Small intestine (tissue), 7 donors: Measurements from ENCODE around the gene NAT14. TPM values are rescaled to one million over a fixed set of nuclear protein-coding genes. Genes with fewer than 3 reads are reported as not detected.

Experiments
- DNase-seq, 2 donors: peaks; one replicate each; pipeline versions ENCODE4 v3.0.0 to v3.0.0-alpha.2; 2013
- FAIRE-seq: peaks from 2 replicates; lab custom pipeline; 2012; peaks lifted over from hg19 to GRCh38; lab: Jason Lieb, UNC
- H3K27ac ChIP-seq, 3 donors: one replicate each; pipeline ENCODE4 v1.5.1; 2013; ENCODE audit warnings: low read length in 2 of 3, mild to moderate bottlenecking in 2 of 3, control low read depth in 1 of 3, inconsistent platforms in 1 of 3, low read depth in 1 of 3, moderate library complexity in 1 of 3
- H3K27me3 ChIP-seq, 3 donors: one replicate each; pipeline ENCODE4 v1.6.1; 2013; ENCODE audit warnings: low read length in 3 of 3, inconsistent platforms in 1 of 3; ENCODE audit not compliant: control insufficient read depth in 3 of 3, insufficient read depth in 3 of 3
- H3K36me3 ChIP-seq, 3 donors: one replicate each; pipeline ENCODE4 v1.6.1; 2013; ENCODE audit warnings: low read length in 3 of 3, inconsistent platforms in 1 of 3, low read depth in 1 of 3, mild to moderate bottlenecking in 1 of 3, moderate library complexity in 1 of 3; ENCODE audit not compliant: control insufficient read depth in 3 of 3, insufficient read depth in 2 of 3
- H3K4me1 ChIP-seq, 3 donors: one replicate each; pipeline ENCODE4 v1.6.1; 2013; ENCODE audit warnings: low read length in 2 of 3, inconsistent platforms in 1 of 3, low read depth in 1 of 3, mild to moderate bottlenecking in 1 of 3, moderate library complexity in 1 of 3; ENCODE audit not compliant: control insufficient read depth in 3 of 3, insufficient read depth in 2 of 3
- H3K4me3 ChIP-seq, 3 donors: one replicate each; pipeline ENCODE4 v1.5.1; 2013; ENCODE audit warnings: low read length in 3 of 3, control low read depth in 1 of 3, inconsistent platforms in 1 of 3, low read depth in 1 of 3, mild to moderate bottlenecking in 1 of 3, moderate library complexity in 1 of 3
- H3K9me3 ChIP-seq, 2 donors: one replicate each; pipeline ENCODE4 v1.6.1; 2013; ENCODE audit warnings: low read depth in 1 of 2, low read length in 1 of 2; ENCODE audit not compliant: control insufficient read depth in 2 of 2, insufficient read depth in 1 of 2
- WGBS, 3 donors: extraction: QIAGEN DNeasy Blood & Tissue Kit; methylation state at CpG; one replicate each; pipeline ENCODE4 v1.1.7; 2013; 5-methylcytosine and 5-hydroxymethylcytosine counted together
- polyA plus RNA-seq, 4 donors: library from polyadenylated mRNA; stranded (reverse) in 3 of 4; unstranded in 1 of 4; fragments of 200-250 nt in 3 of 4; fragments of 120-200 nt in 1 of 4; gene quantifications; one replicate each; pipeline versions ENCODE4 v1.2.1 to v1.2.3, GENCODE V29; 2013
- donor health status: healthy with polysubstance abuse.
- donor health status: control.
- donor health status: control.
- donor health status: Bipolar disorder and iron deficiency.
- donor health status: healthy.

NAT14 gene
- polyA plus RNA-seq, 4 donors, result 5.8 to 10.2 (median 7.8) TPM

- H3K27ac ChIP-seq, result peak overlapping the region in 2 of 3 donors; percentile 53 to 80
- no peak overlapping the region for H3K4me3 ChIP-seq
- FAIRE-seq (no peak), DNase-seq (no peak)
- H3K27me3 ChIP-seq, result peaks cover 0 to 32% (median 0%) of the 10 kb centered on the region in 3 donors
- peaks cover 0 to 24% (median 3%) of the 10 kb centered on the region in 3 donors for H3K4me1 ChIP-seq
- 56 to 79% (median 71%) methylated on average over 40 to 53 of the region's 53 CpGs for WGBS, 3 donors
- no peaks in the 10 kb centered on the region for H3K9me3 ChIP-seq
- H3K36me3 ChIP-seq, result peaks cover 4 to 23% (median 8%) of the 10 kb centered on the region in 3 donors
Measured at GRCh38 chr19:55486043-55486970, 1.3 kb downstream of the NAT14 start.

- peak in 1 of 2 donors; percentile 21 for DNase-seq
Measured at GRCh38 chr19:55486971-55487923, 2.3 kb downstream of the NAT14 start.

GRCh38 chr19:55487924-55488687 is 3.1 kb downstream of the NAT14 start, which contains the start of gene SSC5D:
TSS of gene SSC5D (plus strand) at chr19:55488436. CDS start at chr19:55488590, 154 bp downstream.
- DNase-seq (no peak), FAIRE-seq (no peak)
- Histone ChIP-seq H3K36me3 (peaks cover 0 to 13% (median 2%) of the 10 kb centered on the region in 3 donors), H3K4me3 (no peak within 1 kb of the TSS), H3K27me3 (peaks cover 0 to 47% (median 0%) of the 10 kb centered on the region in 3 donors), H3K27ac (peak within 1 kb of the TSS in 2 of 3 donors; percentile 53 to 80), H3K9me3 (no peaks in the 10 kb centered on the region), H3K4me1 (peaks cover 0 to 24% (median 3%) of the 10 kb centered on the region in 3 donors)
- 16 to 21% (median 19%) methylated on average over 11 to 19 of the region's 21 CpGs for WGBS, 3 donors

More at GRCh38 chr19:55486971-55487923, 2.3 kb downstream of the NAT14 start:
- peaks cover 0 to 40% (median 0%) of the 10 kb centered on the region in 3 donors for H3K27me3 ChIP-seq
- FAIRE-seq, result no peak
- WGBS, 3 donors, result 16 to 36% (median 31%) methylated on average over 27 of the region's 27 CpGs
- H3K36me3 ChIP-seq, result peaks cover 4 to 20% (median 7%) of the 10 kb centered on the region in 3 donors
- peak overlapping the region in 2 of 3 donors; percentile 53 to 80 for H3K27ac ChIP-seq
- H3K4me3 ChIP-seq, result no peak overlapping the region
- H3K9me3 ChIP-seq, result no peaks in the 10 kb centered on the region
- peaks cover 0 to 24% (median 3%) of the 10 kb centered on the region in 3 donors for H3K4me1 ChIP-seq

- H3K4me1 ChIP-seq, result peaks cover 0 to 24% (median 3%) of the 10 kb centered on the region in 3 donors
- H3K4me3 ChIP-seq, result no peak overlapping the region
- peaks cover 0 to 3% (median 0%) of the 10 kb centered on the region in 3 donors for H3K36me3 ChIP-seq
- DNase-seq (no peak), FAIRE-seq (no peak)
- H3K27me3 ChIP-seq, result peaks cover 0 to 50% (median 0%) of the 10 kb centered on the region in 3 donors
- WGBS, 3 donors, result 54 to 59% (median 56%) methylated on average over 32 to 36 of the region's 36 CpGs
- no peak overlapping the region for H3K27ac ChIP-seq
- no peaks in the 10 kb centered on the region for H3K9me3 ChIP-seq
Measured at GRCh38 chr19:55488986-55489710, 4.2 kb downstream of the NAT14 start.

- Histone ChIP-seq H3K4me1 (peaks cover 0 to 18% (median 3%) of the 10 kb centered on the region in 3 donors), H3K27me3 (peaks cover 0 to 54% (median 0%) of the 10 kb centered on the region in 3 donors), H3K27ac (no peak overlapping the region), H3K9me3 (no peaks in the 10 kb centered on the region), H3K4me3 (no peak overlapping the region), H3K36me3 (no peaks in the 10 kb centered on the region)
- FAIRE-seq (no peak), DNase-seq (no peak)
- WGBS, 3 donors, result 58 to 71% (median 65%) methylated on average over 15 to 21 of the region's 21 CpGs
Measured at GRCh38 chr19:55489711-55490477, 4.9 kb downstream of the NAT14 start.

GRCh38 chr19:55490478-55491432 is 5.8 kb downstream of the NAT14 start:
- no peak for DNase-seq
- Histone ChIP-seq H3K4me3 (no peak overlapping the region), H3K27ac (no peak overlapping the region), H3K27me3 (peaks cover 0 to 51% (median 0%) of the 10 kb centered on the region in 3 donors), H3K9me3 (no peaks in the 10 kb centered on the region), H3K4me1 (peaks cover 0 to 12% (median 3%) of the 10 kb centered on the region in 3 donors), H3K36me3 (no peaks in the 10 kb centered on the region)
- 74 to 75% (median 75%) methylated on average over 42 to 52 of the region's 52 CpGs for WGBS, 3 donors
- no peak for FAIRE-seq
